Right lobe of liver (tissue), 4 donors: Measurements from ENCODE around the gene NAP1L1.

Experiments used
- CTCF ChIP-seq, 4 donors: fragments of 200-600 bp in 3 of 4; fragments of 450-650 bp in 1 of 4; IDR thresholded peaks; one replicate each; pipeline versions ENCODE4 v1.5.1 to v1.8.0; 2016 to 2022; ENCODE audit warnings: antibody characterized with exemption in 4 of 4, mild to moderate bottlenecking in 2 of 4
- POLR2A ChIP-seq: fragments of 450-650 bp; IDR thresholded peaks from one replicate; pipeline ENCODE4 v1.6.1; 2017; ENCODE audit warnings: antibody characterized with exemption, mild to moderate bottlenecking
- donor health status: DM: no; HTN: no; CAD: no.
- donor health status: DM: no; HTN: no; CAD: no.
- donor health status: DM: no; HTN: yes; CAD: no.

- TF ChIP-seq POLR2A: no peak
- no peak for TF ChIP-seq CTCF (IDR thresholded peaks at IDR 0.05)
These were observed 17.4 kb upstream of the NAP1L1 start for GRCh38 chr12:76101739-76102385.
